Anterior cingulate cortex (tissue), 58 donors: ENCODE results near the gene LTB.

Experiments
- DNase-seq, 58 donors: peaks; one replicate each; lab custom pipeline; 2025; lab: John Stamatoyannopoulos, UW

Gene LTB

GRCh38 chr6:31576897-31577578 is 5.2 kb downstream of the LTB start:
- peak in 1 of 58 donors; percentile 80 for DNase-seq

GRCh38 chr6:31575952-31576685 is 6.1 kb downstream of the LTB start:
- DNase-seq: no peak

- DNase-seq: peak in 13 of 58 donors; percentile 1 to 35 (median 13)
These were observed 6.8 kb downstream of the LTB start, which contains the start of gene TNF for GRCh38 chr6:31575335-31575901. Gene TNF (plus strand): TSS chr6:31575565. CDS start chr6:31575742, 177 bp downstream.

- DNase-seq: no peak
These were observed 7.8 kb downstream of the LTB start for GRCh38 chr6:31574106-31575061.

- DNase-seq: no peak
These were observed 8.8 kb downstream of the LTB start for GRCh38 chr6:31573239-31574105.

GRCh38 chr6:31572041-31572911 is 9.9 kb downstream of the LTB start, which contains the start of gene LTA:
Gene LTA (plus strand): TSS chr6:31572289. CDS start chr6:31572743, 454 bp downstream.
- no peak for DNase-seq

- DNase-seq: no peak
These were observed 12.2 kb downstream of the LTB start for GRCh38 chr6:31569861-31570536.

- DNase-seq: peak in 1 of 58 donors; percentile 9
These were observed 13.7 kb downstream of the LTB start for GRCh38 chr6:31568537-31568961.

- DNase-seq: no peak
These were observed 14.5 kb downstream of the LTB start for GRCh38 chr6:31567531-31568370.

- DNase-seq: no peak
These were observed 21.5 kb downstream of the LTB start for GRCh38 chr6:31560697-31561058.

GRCh38 chr6:31559958-31560696 is 22.1 kb downstream of the LTB start:
- peak in 25 of 58 donors; percentile 4 to 38 (median 16) for DNase-seq

- DNase-seq: no peak
These were observed 22.6 kb downstream of the LTB start for GRCh38 chr6:31559606-31559957.

GRCh38 chr6:31558631-31559500 is 23.4 kb downstream of the LTB start:
- peak in 18 of 58 donors; percentile 11 to 68 (median 34) for DNase-seq

- no peak for DNase-seq
These were observed 24.0 kb downstream of the LTB start for GRCh38 chr6:31558318-31558625.
